Natural killer cell treated with Interleukin-12 subunit alpha and Interleukin-12 subunit beta and Interleukin-15 and Interleukin-18, amount 100 ng/mL, for 72 hours (primary cell): ENCODE results near the gene TGM1. TPM values are rescaled to one million over a fixed set of nuclear protein-coding genes. Genes with fewer than 3 reads are reported as not detected.

Source experiments
- ATAC-seq, 2 donors: fragments of 150-1000 bp; cut with Tn5 transposase in 1 of 2; sonication (Bioruptor Pico), chemical (Tn5 transposase) in 1 of 2; 2 replicates each; pipeline ENCODE4 v1.10.0; 2021
- DNase-seq: peaks from one replicate; pipeline ENCODE4 v3.0.0; 2022; ENCODE audit warnings: low spot score
- H3K27ac Mint-ChIP-seq, 2 donors: 1 replicate in 1 of 2; 2 replicates in 1 of 2; pipeline ENCODE4 v1.8.0; 2022; ENCODE audit warnings: mixed read lengths in 2 of 2, mild to moderate bottlenecking in 1 of 2, moderate library complexity in 1 of 2
- H3K27me3 Mint-ChIP-seq, 2 donors: 1 replicate in 1 of 2; 2 replicates in 1 of 2; pipeline ENCODE4 v1.8.0; 2022; ENCODE audit warnings: mixed read lengths in 2 of 2
- H3K36me3 Mint-ChIP-seq: one replicate; pipeline ENCODE4 v1.8.0; 2022; ENCODE audit warnings: mixed read lengths
- H3K4me1 Mint-ChIP-seq, 2 donors: 1 replicate in 1 of 2; 2 replicates in 1 of 2; pipeline ENCODE4 v1.8.0; 2022; ENCODE audit warnings: low read depth in 2 of 2, mixed read lengths in 2 of 2, mild to moderate bottlenecking in 1 of 2
- H3K4me3 Mint-ChIP-seq: one replicate; pipeline ENCODE4 v1.8.0; 2022; ENCODE audit warnings: mixed read lengths
- H3K9me3 Mint-ChIP-seq: 2 replicates; pipeline ENCODE4 v1.8.0; 2022; ENCODE audit warnings: mixed read lengths
- total RNA-seq, 2 donors: library from RNA; stranded (reverse); gene quantifications; one replicate each; pipeline ENCODE4 v1.2.3, GENCODE V29; 2022

The TGM1 gene
- total RNA-seq, 2 donors from 2014 or later, result 2.5 to 8.7 TPM

DNA sequence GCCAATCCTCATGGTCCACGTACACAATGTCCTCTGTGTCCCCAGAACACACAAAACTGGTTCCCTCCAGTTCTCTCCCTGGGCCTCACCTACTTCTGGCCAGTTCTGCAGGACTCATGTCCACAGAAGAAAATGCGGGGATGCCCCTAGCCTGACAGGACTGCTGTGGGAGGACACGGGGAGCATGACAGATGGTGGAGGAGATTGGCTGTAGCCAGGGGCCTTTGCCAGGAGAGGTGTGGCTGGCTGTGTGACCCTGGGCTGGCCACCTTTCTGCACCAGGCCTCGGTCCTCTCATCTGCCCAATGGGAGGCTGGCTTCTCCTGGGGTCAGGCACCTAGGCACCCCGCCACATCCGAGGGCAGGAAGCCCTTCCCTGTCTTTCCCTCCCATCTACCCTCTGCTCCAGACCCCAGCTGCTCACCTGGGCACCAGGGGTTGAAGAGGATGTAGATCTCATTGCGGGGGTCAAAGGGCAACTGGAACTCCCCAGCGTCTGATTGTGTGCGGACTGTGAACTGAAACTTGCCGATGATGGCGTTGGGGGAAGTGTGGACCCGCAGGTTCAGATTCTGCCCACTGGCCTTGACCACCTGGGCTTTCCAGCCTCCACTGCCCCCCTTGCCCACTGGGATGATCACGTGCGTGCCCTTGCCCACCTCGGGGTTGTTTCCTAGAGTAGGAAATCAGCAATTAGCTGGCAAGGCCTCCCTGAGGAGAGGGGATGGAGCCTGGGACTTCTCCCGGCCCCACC is 2.8 kb downstream of the TGM1 start:
- Mint-ChIP-seq H3K4me3 (no peak overlapping the region), H3K27me3 (no peaks in the 10 kb centered on the region), H3K4me1 (no peaks in the 10 kb centered on the region), H3K9me3 (no peaks in the 10 kb centered on the region), H3K27ac (no peak overlapping the region), H3K36me3 (no peaks in the 10 kb centered on the region)
- ATAC-seq (no peak), DNase-seq (no peak)

DNA sequence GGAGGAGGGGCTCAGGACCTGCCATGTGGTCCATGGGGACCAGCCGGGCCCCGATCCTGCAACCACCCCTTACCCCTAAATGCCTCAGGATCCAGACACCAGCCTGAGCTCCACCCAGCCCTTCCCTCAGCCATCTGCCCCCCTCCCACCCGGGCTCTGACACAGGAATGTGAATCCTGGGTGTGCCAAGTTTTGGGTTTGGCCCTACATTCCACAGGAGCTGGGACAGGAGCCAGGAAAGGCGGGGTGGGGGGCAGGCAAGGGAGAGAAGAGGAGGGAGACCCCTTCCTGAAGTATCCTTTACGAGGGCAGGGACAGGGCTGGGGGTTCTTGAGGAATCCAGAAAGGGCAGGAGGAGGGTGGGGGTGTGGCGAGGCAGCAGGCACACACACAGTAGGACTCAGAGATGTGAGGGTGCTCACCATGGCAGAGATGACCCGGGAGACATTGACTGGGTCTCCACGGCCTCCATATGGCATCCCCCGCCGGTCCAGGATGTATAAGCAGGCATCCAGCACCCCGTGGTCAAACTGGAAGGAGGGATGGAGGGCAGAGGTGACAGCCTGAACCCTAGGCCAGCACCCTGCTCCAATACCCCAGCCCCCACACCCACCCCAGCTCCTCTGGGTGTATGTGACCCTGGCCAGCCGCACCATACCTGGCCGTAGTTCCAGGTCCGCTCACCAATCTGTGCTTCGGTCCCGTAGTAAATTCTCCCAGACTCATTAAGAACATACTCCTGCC is 3.5 kb downstream of the TGM1 start:
- H3K27me3 Mint-ChIP-seq, result no peaks in the 10 kb centered on the region
- H3K4me3 Mint-ChIP-seq, result no peak overlapping the region
- no peak for DNase-seq
- H3K27ac Mint-ChIP-seq, result no peak overlapping the region
- no peaks in the 10 kb centered on the region for H3K9me3 Mint-ChIP-seq
- no peaks in the 10 kb centered on the region for H3K36me3 Mint-ChIP-seq
- ATAC-seq, result no peak
- no peaks in the 10 kb centered on the region for H3K4me1 Mint-ChIP-seq

DNA sequence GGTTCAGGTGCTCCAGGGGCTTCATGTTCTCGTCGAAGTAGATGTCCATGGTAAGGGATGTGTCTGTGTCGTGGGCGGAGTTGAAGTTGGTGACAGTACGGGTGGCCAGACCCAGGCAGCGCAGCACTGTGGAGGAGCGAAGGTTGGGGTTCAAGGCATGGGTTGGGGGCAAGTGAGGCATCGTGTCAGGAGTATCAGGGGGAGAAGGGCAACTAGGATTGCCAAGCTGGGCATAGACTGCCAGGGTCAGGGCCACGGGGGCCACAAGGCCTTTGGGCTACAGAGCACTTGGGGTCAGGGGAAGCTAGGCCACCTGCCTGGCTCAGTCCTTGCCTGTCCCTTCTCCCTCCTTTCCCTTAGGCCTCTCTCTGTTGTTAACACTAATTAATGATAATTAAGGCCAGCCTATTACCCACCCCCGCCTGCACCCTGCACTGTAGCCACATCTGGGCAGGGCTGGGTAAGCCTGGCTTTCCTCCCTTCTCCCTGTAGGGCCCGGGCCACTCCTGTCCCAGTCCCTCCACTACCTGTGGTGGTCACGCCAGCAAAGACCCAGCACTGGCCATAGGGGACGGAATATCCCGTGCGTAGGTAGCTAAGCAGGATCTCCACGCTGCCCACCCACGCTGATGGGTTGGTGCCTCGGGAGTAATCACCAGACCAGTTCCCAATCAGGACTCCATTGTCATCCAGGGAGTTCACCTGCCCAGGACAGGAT is 4.3 kb downstream of the TGM1 start:
- H3K27me3 Mint-ChIP-seq, result no peaks in the 10 kb centered on the region
- no peaks in the 10 kb centered on the region for H3K9me3 Mint-ChIP-seq
- no peak overlapping the region for H3K4me3 Mint-ChIP-seq
- H3K27ac Mint-ChIP-seq, result no peak overlapping the region
- ATAC-seq, result no peak
- no peaks in the 10 kb centered on the region for H3K4me1 Mint-ChIP-seq
- no peak for DNase-seq
- no peaks in the 10 kb centered on the region for H3K36me3 Mint-ChIP-seq

DNA sequence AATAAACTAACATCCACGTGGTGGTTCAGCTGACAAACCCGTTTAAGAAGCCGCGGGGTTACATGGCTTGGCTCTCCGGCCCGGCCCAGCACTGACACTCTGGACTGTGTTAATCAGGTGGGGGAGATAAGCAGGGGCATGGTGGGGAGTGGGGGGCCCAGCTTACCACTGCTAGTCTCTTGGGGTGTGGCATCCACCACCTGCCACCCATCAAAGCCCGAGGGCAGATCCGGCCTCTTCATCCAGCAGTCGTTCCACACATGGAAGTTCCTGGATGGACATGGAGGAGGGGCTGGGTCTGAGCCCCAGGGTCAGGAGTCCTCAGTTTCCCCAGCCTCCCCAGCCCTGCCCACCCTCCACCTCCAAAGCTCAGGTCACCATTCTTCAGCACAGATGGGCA is 4.9 kb downstream of the TGM1 start:
- no peaks in the 10 kb centered on the region for H3K4me1 Mint-ChIP-seq
- no peaks in the 10 kb centered on the region for H3K27me3 Mint-ChIP-seq
- no peak overlapping the region for H3K27ac Mint-ChIP-seq
- ATAC-seq, result no peak
- no peaks in the 10 kb centered on the region for H3K9me3 Mint-ChIP-seq
- no peaks in the 10 kb centered on the region for H3K36me3 Mint-ChIP-seq
- H3K4me3 Mint-ChIP-seq, result no peak overlapping the region
- no peak for DNase-seq

DNA sequence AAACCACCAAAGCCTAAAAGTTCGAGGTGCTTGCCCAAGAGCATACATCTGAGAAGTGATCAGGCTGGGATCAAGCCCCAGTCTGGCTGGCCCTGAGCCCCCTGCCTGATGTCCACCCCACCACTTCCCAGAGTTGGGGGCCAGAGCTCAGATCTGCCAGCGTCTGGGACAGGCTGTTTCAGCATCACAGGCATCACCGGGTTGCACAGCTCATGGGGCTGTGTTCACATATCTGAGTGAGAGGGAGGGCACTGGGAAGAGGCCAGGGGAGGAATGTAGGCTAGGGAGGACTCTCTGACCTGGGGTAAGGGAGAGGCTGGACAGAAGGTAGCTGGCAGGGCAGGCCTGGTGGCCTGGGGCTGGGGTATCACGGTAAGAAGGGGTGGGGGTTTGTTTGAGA is 6.0 kb downstream of the TGM1 start:
- H3K27me3 Mint-ChIP-seq, result no peaks in the 10 kb centered on the region
- DNase-seq (no peak), ATAC-seq (no peak)
- H3K9me3 Mint-ChIP-seq, result no peaks in the 10 kb centered on the region
- no peak overlapping the region for H3K27ac Mint-ChIP-seq
- no peak overlapping the region for H3K4me3 Mint-ChIP-seq
- no peaks in the 10 kb centered on the region for H3K4me1 Mint-ChIP-seq
- no peaks in the 10 kb centered on the region for H3K36me3 Mint-ChIP-seq

DNA sequence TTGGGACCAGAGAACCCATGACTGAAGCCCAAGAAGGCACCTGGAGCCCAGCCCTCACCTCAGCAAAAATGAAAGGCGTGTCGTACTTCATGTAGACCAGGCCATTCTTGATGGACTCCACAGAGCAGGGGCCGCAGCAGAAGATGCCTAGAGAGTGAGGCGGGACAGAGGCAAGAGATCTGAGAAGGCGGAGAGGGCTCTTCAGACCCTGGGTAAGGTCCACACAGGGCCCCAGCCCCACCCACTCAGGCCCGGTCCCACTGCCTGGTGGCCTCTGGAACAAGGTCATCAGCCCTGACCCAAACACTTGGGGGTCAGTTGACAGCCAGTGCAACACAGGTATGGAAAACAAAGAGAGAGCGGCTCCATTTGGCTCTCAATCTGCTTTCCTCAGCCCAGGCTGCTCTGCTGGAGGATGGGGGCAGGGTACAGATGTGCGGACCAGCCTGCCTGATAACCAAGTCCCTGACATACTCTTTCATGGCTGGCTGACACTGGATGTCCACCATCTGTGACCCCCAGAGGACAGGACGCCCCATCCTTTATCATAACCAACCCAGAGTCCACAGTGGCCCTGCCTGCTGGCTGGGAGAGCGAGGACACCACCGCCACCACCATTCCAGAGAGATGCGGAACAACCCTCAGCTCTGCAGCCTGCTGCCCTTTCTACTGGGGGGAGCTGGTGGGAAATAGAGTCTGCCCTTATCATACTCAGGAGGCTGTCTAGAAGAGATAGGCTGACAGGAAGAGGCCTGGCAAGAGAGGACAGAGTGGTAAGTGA is 6.9 kb downstream of the TGM1 start:
- no peaks in the 10 kb centered on the region for H3K4me1 Mint-ChIP-seq
- H3K27ac Mint-ChIP-seq, result no peak overlapping the region
- no peak for ATAC-seq
- H3K27me3 Mint-ChIP-seq, result no peaks in the 10 kb centered on the region
- H3K36me3 Mint-ChIP-seq, result no peaks in the 10 kb centered on the region
- DNase-seq, result peak; percentile 53
- H3K9me3 Mint-ChIP-seq, result no peaks in the 10 kb centered on the region
- H3K4me3 Mint-ChIP-seq, result no peak overlapping the region

DNA sequence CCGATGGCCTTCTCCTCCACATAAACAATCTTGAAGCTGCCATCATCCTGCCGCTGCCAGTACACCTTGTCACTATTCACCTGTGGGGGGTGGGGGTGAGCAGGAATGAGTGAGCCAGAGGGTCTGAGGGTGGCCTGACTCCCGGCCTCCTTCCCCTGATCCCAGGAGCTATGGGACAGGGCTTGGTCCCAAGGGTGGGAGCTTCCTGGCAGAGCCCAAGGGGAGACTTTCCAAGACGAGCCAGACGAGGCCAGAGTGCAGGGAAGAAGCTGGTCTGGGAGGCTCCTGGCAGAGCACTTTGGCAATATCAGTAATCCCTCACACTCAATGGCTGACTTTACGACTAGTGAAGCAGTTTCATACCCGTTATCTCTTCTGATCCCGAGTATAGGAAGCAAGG is 7.5 kb downstream of the TGM1 start:
- H3K27ac Mint-ChIP-seq, result no peak overlapping the region
- H3K36me3 Mint-ChIP-seq, result no peaks in the 10 kb centered on the region
- H3K9me3 Mint-ChIP-seq, result no peaks in the 10 kb centered on the region
- no peak for ATAC-seq
- no peaks in the 10 kb centered on the region for H3K27me3 Mint-ChIP-seq
- no peaks in the 10 kb centered on the region for H3K4me1 Mint-ChIP-seq
- H3K4me3 Mint-ChIP-seq, result no peak overlapping the region
- DNase-seq, result no peak

DNA sequence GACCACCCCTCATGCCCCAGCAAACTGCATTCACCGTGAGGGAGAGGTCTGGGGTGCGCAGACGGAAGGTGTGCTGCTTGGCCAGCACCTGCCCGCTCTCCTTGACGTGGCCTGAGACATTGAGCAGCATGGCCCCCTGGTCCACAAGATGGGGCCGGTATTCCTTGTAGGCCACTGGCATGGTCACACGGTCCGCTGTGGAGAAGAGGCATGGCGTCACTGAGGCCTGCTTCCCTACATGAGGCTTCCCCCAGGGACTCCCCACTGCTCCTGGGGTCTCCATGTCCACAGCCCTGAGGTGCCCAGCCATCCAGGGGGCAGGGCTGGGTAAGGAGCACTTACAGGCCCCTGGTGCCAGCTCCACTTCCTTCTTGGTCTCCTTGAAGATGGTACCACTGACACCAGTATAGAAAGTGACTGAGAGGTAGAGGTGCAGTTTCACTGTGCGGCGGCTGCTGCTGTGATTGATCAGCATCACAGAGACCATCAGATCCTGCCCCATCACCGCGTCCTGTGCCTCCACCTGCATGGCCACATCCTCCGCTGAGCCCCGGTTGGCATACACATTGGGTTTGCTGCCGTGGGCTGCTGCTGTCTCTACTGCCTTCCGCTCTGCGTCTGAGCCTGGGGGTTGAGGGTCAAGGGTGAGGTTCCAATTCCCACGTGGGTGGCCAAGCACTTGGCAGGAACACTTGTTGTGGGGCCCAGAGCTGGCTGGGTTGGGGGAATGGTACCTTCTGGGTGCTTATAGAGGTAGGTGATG is 8.2 kb downstream of the TGM1 start:
- H3K27ac Mint-ChIP-seq, result no peak overlapping the region
- no peaks in the 10 kb centered on the region for H3K9me3 Mint-ChIP-seq
- no peaks in the 10 kb centered on the region for H3K4me1 Mint-ChIP-seq
- H3K27me3 Mint-ChIP-seq, result no peaks in the 10 kb centered on the region
- ATAC-seq (peak in 1 of 2 donors; percentile 7), DNase-seq (peak; percentile 60)
- no peak overlapping the region for H3K4me3 Mint-ChIP-seq
- no peaks in the 10 kb centered on the region for H3K36me3 Mint-ChIP-seq

DNA sequence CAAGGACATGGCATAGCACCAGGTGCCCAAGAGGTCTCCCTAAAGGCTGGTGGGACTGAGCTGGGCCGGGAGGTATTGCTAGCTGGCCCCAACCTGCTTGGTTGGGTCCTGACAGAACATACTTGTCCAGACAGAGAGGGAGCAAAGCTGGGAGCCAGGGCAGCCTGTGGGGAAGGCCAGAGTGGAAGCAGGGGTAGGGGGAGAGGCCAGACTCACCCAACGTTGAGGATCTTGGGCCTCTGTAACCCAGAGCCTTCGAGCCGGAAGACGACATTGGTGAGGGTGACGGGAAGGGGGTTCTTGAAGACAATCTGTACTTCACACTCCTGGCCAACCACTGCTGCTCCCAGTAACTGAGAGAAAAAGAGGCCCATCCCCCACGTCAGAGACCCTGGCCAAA is 9.0 kb downstream of the TGM1 start:
- Mint-ChIP-seq H3K4me3 (no peak overlapping the region), H3K4me1 (no peaks in the 10 kb centered on the region), H3K27ac (no peak overlapping the region), H3K27me3 (no peaks in the 10 kb centered on the region), H3K36me3 (no peaks in the 10 kb centered on the region), H3K9me3 (no peaks in the 10 kb centered on the region)
- no peak for ATAC-seq
- no peak for DNase-seq

DNA sequence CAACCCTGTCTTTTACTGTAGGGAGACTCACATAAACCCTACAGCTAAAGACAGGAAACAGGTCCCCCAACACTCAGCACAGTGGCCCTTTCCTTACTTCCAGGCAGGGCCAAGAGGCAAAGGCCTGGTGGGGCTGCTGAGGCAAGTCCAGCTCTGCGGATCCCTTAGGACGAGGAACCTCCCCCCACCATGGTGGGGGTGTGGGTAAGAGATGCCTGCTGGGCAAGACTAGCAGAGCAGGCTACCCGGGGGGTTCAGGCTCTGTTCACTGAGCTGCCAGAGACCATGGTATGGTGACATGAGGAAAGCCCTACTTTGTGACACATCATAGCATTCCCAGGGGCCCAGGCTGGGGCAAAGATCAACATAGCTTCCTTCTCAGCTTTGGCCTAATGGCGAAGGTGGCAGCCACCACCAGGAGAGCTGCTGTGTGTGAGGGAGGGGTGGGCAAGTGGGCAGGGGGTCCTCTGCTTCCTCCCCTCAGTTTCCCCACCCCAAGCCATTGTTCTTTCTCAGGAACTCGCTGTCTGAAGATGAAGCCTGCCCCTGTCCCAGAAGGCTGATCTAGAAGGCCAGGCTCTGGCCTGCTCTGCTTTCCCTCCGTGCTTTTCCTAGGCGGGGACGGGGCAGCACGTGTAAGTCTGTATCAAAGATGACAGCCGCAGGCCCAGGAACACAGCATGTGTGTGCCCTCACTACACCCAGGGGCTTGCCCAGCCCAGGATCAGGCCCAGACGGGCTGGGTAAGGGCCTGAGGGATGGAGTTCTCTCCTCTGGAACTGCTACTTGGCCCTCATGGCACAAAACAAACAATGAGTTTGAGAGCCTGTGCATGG is 10.5 kb downstream of the TGM1 start:
- peaks cover 6 to 8% of the 10 kb centered on the region in 2 donors for H3K4me1 Mint-ChIP-seq
- H3K4me3 Mint-ChIP-seq, result no peak overlapping the region
- no peaks in the 10 kb centered on the region for H3K36me3 Mint-ChIP-seq
- DNase-seq (no peak), ATAC-seq (no peak)
- H3K27ac Mint-ChIP-seq, result no peak overlapping the region
- H3K9me3 Mint-ChIP-seq, result no peaks in the 10 kb centered on the region
- H3K27me3 Mint-ChIP-seq, result no peaks in the 10 kb centered on the region

DNA sequence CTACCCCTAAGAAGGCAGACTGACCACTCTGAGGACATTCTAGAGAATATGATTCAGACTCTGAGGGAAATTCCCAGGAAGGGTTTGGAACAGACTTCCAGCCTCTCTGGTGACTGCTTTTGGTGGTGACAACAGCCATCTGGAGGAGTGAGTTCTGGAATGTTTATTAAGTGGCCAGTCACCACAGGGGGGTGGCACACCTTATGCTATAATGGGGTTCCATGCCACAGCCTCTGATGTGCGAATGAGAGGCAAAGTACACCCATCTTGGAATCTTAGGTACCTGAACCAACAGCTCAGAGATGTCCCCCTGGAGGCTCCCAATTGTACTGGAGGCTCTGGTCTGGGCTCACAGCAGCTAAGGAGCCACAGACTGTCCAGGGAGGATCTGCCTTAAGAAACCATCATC is 11.1 kb downstream of the TGM1 start:
- no peak overlapping the region for H3K4me3 Mint-ChIP-seq
- no peaks in the 10 kb centered on the region for H3K36me3 Mint-ChIP-seq
- H3K9me3 Mint-ChIP-seq, result no peaks in the 10 kb centered on the region
- ATAC-seq, result no peak
- H3K27ac Mint-ChIP-seq, result no peak overlapping the region
- DNase-seq, result no peak
- no peaks in the 10 kb centered on the region for H3K27me3 Mint-ChIP-seq
- peaks cover 10 to 15% of the 10 kb centered on the region in 2 donors for H3K4me1 Mint-ChIP-seq

DNA sequence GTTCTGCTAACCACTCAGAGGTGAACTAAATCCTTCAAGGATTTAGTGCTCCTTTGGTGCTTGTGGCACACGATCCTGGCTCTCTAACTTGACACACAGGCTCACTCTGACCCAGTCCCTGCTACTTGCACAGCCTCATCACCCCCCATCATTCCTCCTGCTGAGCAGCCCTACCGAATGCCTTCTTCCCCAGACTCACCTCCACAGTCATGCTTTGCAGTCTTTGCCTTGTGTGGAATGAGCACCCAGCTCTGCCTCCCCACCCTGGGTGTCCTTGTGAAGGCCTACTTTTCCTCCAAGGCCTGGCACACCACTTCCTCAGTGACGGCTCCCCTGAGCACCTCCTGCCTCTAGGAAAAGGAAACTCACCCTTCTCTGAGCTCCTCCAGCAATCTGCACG is 12.6 kb downstream of the TGM1 start:
- H3K27ac Mint-ChIP-seq, result peak overlapping the region in 1 of 2 donors; percentile 66

More for the DNA sequence above, 12.6 kb downstream of the TGM1 start:
- Mint-ChIP-seq H3K4me3 (no peak overlapping the region), H3K4me1 (peaks cover 13 to 18% of the 10 kb centered on the region in 2 donors), H3K27me3 (no peaks in the 10 kb centered on the region), H3K36me3 (no peaks in the 10 kb centered on the region), H3K9me3 (no peaks in the 10 kb centered on the region)
- DNase-seq (no peak), ATAC-seq (no peak)
